ENCODE results near the gene PRDX3. TPM values are rescaled to one million over a fixed set of nuclear protein-coding genes. Genes with fewer than 3 reads are reported as not detected.

The PRDX3 gene
- total and polyA plus RNA-seq, 7 experiments from 2014 or later: 11.7 to 120 (median 36.7) TPM

- H3K9me3 ChIP-seq (ENCODE audit: control insufficient read depth in 2 of 3, low read length in 3 of 3): no peaks in the 10 kb centered on the region
- H3K27me3 Mint-ChIP-seq: no peaks in the 10 kb centered on the region
- peak within 1 kb of the TSS; percentile 95 for H3K4me3 ChIP-seq (ENCODE audit: low read length)
- no peaks in the 10 kb centered on the region for H3K27me3 ChIP-seq (ENCODE audit: control insufficient read depth in 2 of 2, insufficient read depth in 2 of 2, low read length in 2 of 2)
- H3K4me1 Mint-ChIP-seq: peaks cover 22 to 39% (median 32%) of the 10 kb centered on the region in 7 donors
- peaks cover 0 to 43% (median 18%) of the 10 kb centered on the region in 3 experiments for H3K36me3 ChIP-seq (ENCODE audit: control insufficient read depth in 2 of 3, insufficient read depth in 3 of 3, low read length in 3 of 3)
- H3K27ac ChIP-seq (ENCODE audit: low read depth, low read length): peak within 1 kb of the TSS; percentile 88
- peak; percentile 72 to 87 (median 84) for DNase-seq
- peak within 1 kb of the TSS; percentile 85 to 98 (median 95) for H3K27ac Mint-ChIP-seq
- ChIA-PET CTCF (interaction anchor here (0.7 kb wide), 1 partner anchor 23 kb away, joined by 3 read pairs; no protein-coding TSS in a partner anchor), POLR2A (interaction anchor here (0.5 to 1.3 kb wide), 11 partner anchors 9 to 707 kb away, joined by 3 to 5 read pairs (median 3); partner anchors contain the start of genes DENND10, EIF3A and MCMBP)
- ATAC-seq: peak; percentile 98
- H3K4me3 Mint-ChIP-seq: peak within 1 kb of the TSS; percentile 89 to 95 (median 92)
- H3K36me3 Mint-ChIP-seq: peaks cover 7 to 28% (median 17%) of the 10 kb centered on the region in 5 donors
- H3K4me1 ChIP-seq (ENCODE audit: control insufficient read depth in 2 of 2, insufficient read depth in 2 of 2, low read length in 2 of 2): peaks cover 12 to 15% of the 10 kb centered on the region in 2 donors
- intact Hi-C loops (cut with micrococcal nuclease): loop anchor here (1.0 to 2.0 kb wide), 14 partner anchors 13 to 707 kb away; partner anchors contain the start of genes BAG3 (in 2 of the 2), DENND10 (in 2 of the 2), EIF3A (in 2 of the 2) and PRDX3 (in 2 of the 2)
- no peaks in the 10 kb centered on the region for H3K9me3 Mint-ChIP-seq
Measured at GRCh38 chr10:119165171-119166117, 13.2 kb downstream of the PRDX3 start, which contains the start of gene SFXN4. Gene SFXN4, minus strand, starts transcription at chr10:119165714. Its CDS starts 67 bp downstream, at chr10:119165647.

DNA sequence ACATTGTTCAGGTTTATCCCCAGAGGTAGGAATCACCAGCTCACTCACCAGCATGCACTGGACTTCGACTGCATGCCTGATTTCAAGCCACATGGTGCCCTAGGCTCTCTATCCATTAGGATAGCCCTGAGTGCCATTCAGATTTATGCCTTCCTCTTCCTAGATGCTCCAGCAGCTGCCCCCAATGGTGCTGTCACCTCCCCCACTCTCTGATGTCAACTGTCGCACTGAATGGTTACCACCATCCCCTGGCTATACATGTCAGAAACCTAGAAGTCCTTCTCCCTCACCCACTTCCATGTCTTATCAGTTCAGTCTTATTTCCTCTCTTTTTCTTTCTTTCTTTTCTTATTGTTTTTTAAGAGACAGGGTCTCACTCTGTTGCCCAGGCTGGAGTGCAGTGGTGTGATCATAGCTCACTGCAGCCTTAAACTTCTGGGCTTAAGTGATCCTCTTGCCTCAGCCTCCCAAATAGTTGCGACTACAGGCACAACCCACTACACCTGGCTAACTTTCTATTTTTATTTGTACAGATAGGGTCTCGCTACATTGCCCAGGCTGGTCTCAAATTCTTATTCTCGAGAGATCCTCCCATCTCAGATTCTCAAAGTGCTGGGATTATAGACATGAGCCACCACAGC, 16.0 kb downstream of the PRDX3 start:
- no peak overlapping the region for H3K4me3 ChIP-seq (ENCODE audit: low read length)
- peaks cover 4 to 25% (median 10%) of the 10 kb centered on the region in 5 donors for H3K36me3 Mint-ChIP-seq
- no peak overlapping the region for H3K27ac ChIP-seq (ENCODE audit: low read depth, low read length)
- H3K9me3 Mint-ChIP-seq: no peaks in the 10 kb centered on the region
- no peaks in the 10 kb centered on the region for H3K9me3 ChIP-seq (ENCODE audit: control insufficient read depth in 2 of 3, low read length in 3 of 3)
- peaks cover 22 to 39% (median 32%) of the 10 kb centered on the region in 7 donors for H3K4me1 Mint-ChIP-seq
- peaks cover 0 to 34% (median 0%) of the 10 kb centered on the region in 3 experiments for H3K36me3 ChIP-seq (ENCODE audit: control insufficient read depth in 2 of 3, insufficient read depth in 3 of 3, low read length in 3 of 3)
- intact Hi-C loops (cut with micrococcal nuclease): no loop called here
- H3K27ac Mint-ChIP-seq: peak overlapping the region in 5 of 9 donors; percentile 2 to 67 (median 32)
- ChIA-PET POLR2A (no interaction called here), CTCF (interaction anchor here (0.6 kb wide), 1 partner anchor 46 kb away, joined by 3 read pairs; no protein-coding TSS in a partner anchor)
- no peaks in the 10 kb centered on the region for H3K27me3 ChIP-seq (ENCODE audit: control insufficient read depth in 2 of 2, insufficient read depth in 2 of 2, low read length in 2 of 2)
- H3K4me3 Mint-ChIP-seq: peak overlapping the region in 1 of 10 donors; percentile 60
- H3K4me1 ChIP-seq (ENCODE audit: control insufficient read depth in 2 of 2, insufficient read depth in 2 of 2, low read length in 2 of 2): peaks cover 12 to 15% of the 10 kb centered on the region in 2 donors
- no peak for ATAC-seq
- no peaks in the 10 kb centered on the region for H3K27me3 Mint-ChIP-seq
- no peak for DNase-seq

DNA sequence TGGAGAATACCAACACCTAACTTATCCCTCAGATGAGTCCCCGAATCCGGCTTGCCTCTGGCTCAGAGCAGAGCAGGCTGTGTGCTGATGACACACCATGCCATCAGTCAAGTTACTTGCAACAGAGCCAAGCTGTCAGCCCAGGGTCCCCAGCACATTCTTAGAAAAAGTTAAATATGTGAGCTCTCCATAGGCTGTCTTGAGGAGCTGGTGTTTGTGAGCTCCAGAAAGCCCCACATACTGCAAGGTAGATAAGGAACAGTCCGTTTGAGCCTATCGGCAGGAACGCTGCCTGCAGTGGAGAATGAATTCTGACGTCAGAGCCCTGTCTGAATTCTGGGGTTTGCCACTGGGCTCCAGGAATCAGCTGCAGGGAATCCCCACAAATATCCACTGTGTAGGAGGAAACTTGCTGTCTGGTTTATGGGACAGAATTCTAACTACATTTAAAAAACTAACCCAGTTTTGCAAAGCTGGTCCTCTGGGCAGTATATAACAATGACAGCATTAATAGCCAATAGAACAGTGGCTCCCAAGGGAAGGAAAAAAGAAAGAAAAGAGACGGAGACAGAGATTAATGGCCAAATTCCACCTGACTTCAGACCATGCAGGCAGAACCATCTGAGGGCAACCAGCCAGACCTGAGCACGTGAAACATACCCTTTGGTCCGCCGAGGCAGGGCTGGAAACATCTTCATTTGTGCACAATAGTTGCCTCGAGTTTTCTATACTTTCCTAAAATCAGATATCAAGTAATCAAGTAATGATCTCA, 16.7 kb downstream of the PRDX3 start:
- ChIA-PET CTCF (interaction anchor here (0.6 kb wide), 2 partner anchors 39 to 47 kb away, joined by 3 read pairs; no protein-coding TSS in a partner anchor), POLR2A (interaction anchor here (0.7 kb wide), 1 partner anchor 221 kb away, joined by 3 read pairs; no protein-coding TSS in a partner anchor)
- peaks cover 0 to 36% (median 0%) of the 10 kb centered on the region in 3 experiments for H3K36me3 ChIP-seq (ENCODE audit: control insufficient read depth in 2 of 3, insufficient read depth in 3 of 3, low read length in 3 of 3)
- no peaks in the 10 kb centered on the region for H3K9me3 ChIP-seq (ENCODE audit: control insufficient read depth in 2 of 3, low read length in 3 of 3)
- Mint-ChIP-seq H3K9me3 (no peaks in the 10 kb centered on the region), H3K27ac (peak overlapping the region in 3 of 9 donors; percentile 2 to 45 (median 16)), H3K27me3 (no peaks in the 10 kb centered on the region), H3K4me3 (no peak overlapping the region), H3K4me1 (peaks cover 19 to 33% (median 25%) of the 10 kb centered on the region in 7 donors), H3K36me3 (peaks cover 4 to 26% (median 10%) of the 10 kb centered on the region in 5 donors)
- H3K4me1 ChIP-seq (ENCODE audit: control insufficient read depth in 2 of 2, insufficient read depth in 2 of 2, low read length in 2 of 2): peaks cover 12 to 15% of the 10 kb centered on the region in 2 donors
- intact Hi-C loops (cut with micrococcal nuclease): no loop called here
- H3K4me3 ChIP-seq (ENCODE audit: low read length): no peak overlapping the region
- ATAC-seq: no peak
- no peaks in the 10 kb centered on the region for H3K27me3 ChIP-seq (ENCODE audit: control insufficient read depth in 2 of 2, insufficient read depth in 2 of 2, low read length in 2 of 2)
- H3K27ac ChIP-seq (ENCODE audit: low read depth, low read length): no peak overlapping the region
- DNase-seq: no peak

- H3K27ac ChIP-seq (ENCODE audit: low read depth, low read length): no peak overlapping the region
- peaks cover under 1% of the 10 kb centered on the region in 2 donors for H3K4me1 ChIP-seq (ENCODE audit: control insufficient read depth in 2 of 2, insufficient read depth in 2 of 2, low read length in 2 of 2)
- Mint-ChIP-seq H3K36me3 (peaks cover 9 to 47% (median 19%) of the 10 kb centered on the region in 5 donors), H3K27ac (no peak overlapping the region), H3K9me3 (no peaks in the 10 kb centered on the region), H3K27me3 (no peaks in the 10 kb centered on the region), H3K4me1 (peaks cover 6 to 17% (median 13%) of the 10 kb centered on the region in 7 donors), H3K4me3 (peak overlapping the region in 1 of 10 donors; percentile 37)
- ChIA-PET POLR2A (no interaction called here), CTCF (no interaction called here)
- intact Hi-C loops (cut with micrococcal nuclease): no loop called here
- ATAC-seq: no peak
- H3K27me3 ChIP-seq (ENCODE audit: control insufficient read depth in 2 of 2, insufficient read depth in 2 of 2, low read length in 2 of 2): no peaks in the 10 kb centered on the region
- H3K36me3 ChIP-seq (ENCODE audit: control insufficient read depth in 2 of 3, insufficient read depth in 3 of 3, low read length in 3 of 3): peaks cover 0 to 56% (median 0%) of the 10 kb centered on the region in 3 experiments
- no peaks in the 10 kb centered on the region for H3K9me3 ChIP-seq (ENCODE audit: control insufficient read depth in 2 of 3, low read length in 3 of 3)
- no peak for DNase-seq
- no peak overlapping the region for H3K4me3 ChIP-seq (ENCODE audit: low read length)
Measured at GRCh38 chr10:119159332-119159731, 19.3 kb downstream of the PRDX3 start.

GRCh38 chr10:119153661-119154060, 25.0 kb downstream of the PRDX3 start:
- H3K36me3 Mint-ChIP-seq: peaks cover 14 to 60% (median 31%) of the 10 kb centered on the region in 5 donors
- ChIA-PET POLR2A (interaction anchor here (1.0 kb wide), 1 partner anchor 11 kb away, joined by 3 read pairs; no protein-coding TSS in a partner anchor), CTCF (no interaction called here)

More at GRCh38 chr10:119153661-119154060, 25.0 kb downstream of the PRDX3 start:
- Histone ChIP-seq H3K27ac (ENCODE audit: low read depth, low read length) (no peak overlapping the region), H3K4me1 (ENCODE audit: control insufficient read depth in 2 of 2, insufficient read depth in 2 of 2, low read length in 2 of 2) (no peaks in the 10 kb centered on the region), H3K4me3 (ENCODE audit: low read length) (no peak overlapping the region), H3K36me3 (ENCODE audit: control insufficient read depth in 2 of 3, insufficient read depth in 3 of 3, low read length in 3 of 3) (peaks cover 0 to 81% (median 3%) of the 10 kb centered on the region in 3 experiments), H3K9me3 (ENCODE audit: control insufficient read depth in 2 of 3, low read length in 3 of 3) (no peaks in the 10 kb centered on the region), H3K27me3 (ENCODE audit: control insufficient read depth in 2 of 2, insufficient read depth in 2 of 2, low read length in 2 of 2) (no peaks in the 10 kb centered on the region)
- H3K4me3 Mint-ChIP-seq: no peak overlapping the region
- H3K9me3 Mint-ChIP-seq: peaks cover 0 to 3% (median 0%) of the 10 kb centered on the region in 11 donors
- intact Hi-C loops (cut with micrococcal nuclease): no loop called here
- ATAC-seq (no peak), DNase-seq (no peak)
- H3K27me3 Mint-ChIP-seq: no peaks in the 10 kb centered on the region
- H3K27ac Mint-ChIP-seq: no peak overlapping the region
- H3K4me1 Mint-ChIP-seq: peaks cover 0 to 12% (median 0%) of the 10 kb centered on the region in 7 donors

Data from naive thymus-derived CD4-positive, alpha-beta T cell (primary cell).